Vagina (tissue), 2 donors: ENCODE results near the gene NAP1L5. TPM values are rescaled to one million over a fixed set of nuclear protein-coding genes. Genes with fewer than 3 reads are reported as not detected.

ENCODE experiments used
- DNase-seq, 2 donors: peaks; one replicate each; pipeline ENCODE4 v3.0.0-alpha.2; 2017; ENCODE audit errors: extremely low spot score in 2 of 2
- H3K27ac ChIP-seq: fragments of 200-600 bp; sonication (generic); one replicate; pipeline ENCODE4 v1.5.1; 2019
- H3K27me3 ChIP-seq: fragments of 200-600 bp; sonication (generic); one replicate; pipeline ENCODE4 v1.5.1; 2019
- H3K36me3 ChIP-seq, 2 donors: fragments of 200-600 bp; sonication (generic); one replicate each; pipeline ENCODE4 v1.5.1; 2017 to 2019
- H3K4me1 ChIP-seq: fragments of 200-600 bp; sonication (generic); one replicate; pipeline ENCODE4 v1.5.1; 2019
- H3K4me3 ChIP-seq, 2 donors: fragments of 200-600 bp; sonication (generic); 1 replicate in 1 of 2; 2 replicates in 1 of 2; pipeline ENCODE4 v1.5.1; 2016 to 2019
- H3K9me3 ChIP-seq: fragments of 200-600 bp; sonication (generic); one replicate; pipeline ENCODE4 v1.5.1; 2019
- POLR2A ChIP-seq, 2 donors: fragments of 450-650 bp; IDR thresholded peaks; one replicate each; pipeline ENCODE4 v1.6.1; 2017; ENCODE audit warnings: antibody characterized with exemption in 2 of 2, mild to moderate bottlenecking in 2 of 2, moderate library complexity in 2 of 2
- POLR2AphosphoS5 ChIP-seq, 2 donors: sonication (generic); formaldehyde crosslinking; IDR thresholded peaks; one replicate each; pipeline ENCODE4 v1.9.0; 2017; ENCODE audit warnings: antibody characterized with exemption in 2 of 2, mild to moderate bottlenecking in 2 of 2, low read depth in 1 of 2; ENCODE audit not compliant: insufficient read depth in 1 of 2
- intact Hi-C: fragments of 100-400 bp; cut with DNase I; formaldehyde crosslinking; loops from one replicate; pipeline ENCODE4 v1.15.1; 2023
- total RNA-seq: library from RNA; depleted of rRNA; stranded (reverse); fragments of >200 nt; gene quantifications from one replicate; pipeline ENCODE4 v1.2.3, GENCODE V29; 2016
- TF ChIP-seq, protein P1 (sequence below), 3 experiments: fragments of 450-650 bp in 2 of 3; fragments of 200-600 bp in 1 of 3; sonication (generic) in 1 of 3; IDR thresholded peaks; one replicate each; pipeline ENCODE4 v1.5.1; 2017 to 2019; ENCODE audit warnings: antibody characterized with exemption in 3 of 3, mild to moderate bottlenecking in 2 of 3, moderate library complexity in 2 of 3

Gene NAP1L5
- total RNA-seq, 1 donor from 2014 or later, result 9.1 TPM

DNA sequence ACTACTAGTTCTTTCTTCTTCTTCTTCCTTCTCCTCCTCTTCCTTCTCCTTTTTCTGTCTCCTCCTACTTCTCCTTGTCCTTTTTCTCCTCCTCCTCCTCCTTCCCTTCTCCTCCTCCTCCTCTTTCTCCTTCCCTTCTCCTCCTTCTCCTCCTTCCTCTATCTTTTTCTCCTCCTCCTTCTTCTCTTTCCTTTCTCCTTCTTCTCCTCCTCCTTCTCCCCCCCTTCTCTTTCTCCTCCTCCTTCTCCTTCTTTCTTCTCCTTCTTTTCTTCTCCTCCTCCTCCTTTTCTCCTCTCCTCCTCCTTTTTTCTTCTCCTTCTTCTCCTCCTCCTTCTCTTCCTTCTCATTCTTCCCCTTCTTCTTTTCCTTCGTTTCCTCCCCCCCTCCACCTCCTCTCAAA is 21.8 kb upstream of the NAP1L5 start:
- Histone ChIP-seq H3K27me3 (no peaks in the 10 kb centered on the region), H3K36me3 (peaks cover 0 to 42% of the 10 kb centered on the region in 2 donors), H3K4me3 (no peak overlapping the region)

DNA sequence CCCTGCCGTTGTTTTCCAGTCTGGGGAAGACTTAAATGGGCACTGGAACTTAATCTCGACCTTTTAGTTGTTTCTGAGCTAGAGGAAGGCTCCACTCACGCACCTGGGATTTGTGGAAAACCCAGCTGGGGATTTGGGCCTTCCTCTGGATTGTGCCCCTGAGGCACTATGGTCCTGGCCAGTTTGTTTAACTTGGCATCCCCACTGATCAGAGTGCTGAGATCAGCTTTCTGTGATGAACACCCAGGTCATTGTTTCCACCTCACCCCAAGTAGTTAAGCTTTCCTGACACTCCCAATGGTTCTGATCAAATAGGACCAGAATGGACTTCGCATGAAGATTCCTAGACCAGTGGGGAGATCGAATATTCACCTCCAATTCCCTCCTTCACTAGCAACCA is 20.5 kb upstream of the NAP1L5 start:
- Histone ChIP-seq H3K4me3 (no peak overlapping the region), H3K27ac (no peak overlapping the region), H3K9me3 (peaks cover 7% of the 10 kb centered on the region), H3K4me1 (no peaks in the 10 kb centered on the region), H3K36me3 (peaks cover 0 to 33% of the 10 kb centered on the region in 2 donors), H3K27me3 (no peaks in the 10 kb centered on the region)
- intact Hi-C loops, result no loop called here
- no peak for DNase-seq
- TF ChIP-seq, protein P1, sequence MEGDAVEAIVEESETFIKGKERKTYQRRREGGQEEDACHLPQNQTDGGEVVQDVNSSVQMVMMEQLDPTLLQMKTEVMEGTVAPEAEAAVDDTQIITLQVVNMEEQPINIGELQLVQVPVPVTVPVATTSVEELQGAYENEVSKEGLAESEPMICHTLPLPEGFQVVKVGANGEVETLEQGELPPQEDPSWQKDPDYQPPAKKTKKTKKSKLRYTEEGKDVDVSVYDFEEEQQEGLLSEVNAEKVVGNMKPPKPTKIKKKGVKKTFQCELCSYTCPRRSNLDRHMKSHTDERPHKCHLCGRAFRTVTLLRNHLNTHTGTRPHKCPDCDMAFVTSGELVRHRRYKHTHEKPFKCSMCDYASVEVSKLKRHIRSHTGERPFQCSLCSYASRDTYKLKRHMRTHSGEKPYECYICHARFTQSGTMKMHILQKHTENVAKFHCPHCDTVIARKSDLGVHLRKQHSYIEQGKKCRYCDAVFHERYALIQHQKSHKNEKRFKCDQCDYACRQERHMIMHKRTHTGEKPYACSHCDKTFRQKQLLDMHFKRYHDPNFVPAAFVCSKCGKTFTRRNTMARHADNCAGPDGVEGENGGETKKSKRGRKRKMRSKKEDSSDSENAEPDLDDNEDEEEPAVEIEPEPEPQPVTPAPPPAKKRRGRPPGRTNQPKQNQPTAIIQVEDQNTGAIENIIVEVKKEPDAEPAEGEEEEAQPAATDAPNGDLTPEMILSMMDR (IDR thresholded peaks at IDR 0.05), result no peak
- TF ChIP-seq POLR2A (IDR thresholded peaks at IDR 0.05) (no peak), POLR2AphosphoS5 (IDR thresholded peaks at IDR 0.05; ENCODE audit: insufficient read depth in 1 of 2, low read depth in 1 of 2) (no peak)

More for the DNA sequence above, 21.8 kb upstream of the NAP1L5 start:
- intact Hi-C loops, result no loop called here
- Histone ChIP-seq H3K4me1 (no peaks in the 10 kb centered on the region), H3K9me3 (peaks cover 7% of the 10 kb centered on the region), H3K27ac (no peak overlapping the region)
- no peak for DNase-seq
- TF ChIP-seq, protein P1 (IDR thresholded peaks at IDR 0.05), result no peak
- no peak for TF ChIP-seq POLR2A (IDR thresholded peaks at IDR 0.05)
- no peak for TF ChIP-seq POLR2AphosphoS5 (IDR thresholded peaks at IDR 0.05; ENCODE audit: insufficient read depth in 1 of 2, low read depth in 1 of 2)

DNA sequence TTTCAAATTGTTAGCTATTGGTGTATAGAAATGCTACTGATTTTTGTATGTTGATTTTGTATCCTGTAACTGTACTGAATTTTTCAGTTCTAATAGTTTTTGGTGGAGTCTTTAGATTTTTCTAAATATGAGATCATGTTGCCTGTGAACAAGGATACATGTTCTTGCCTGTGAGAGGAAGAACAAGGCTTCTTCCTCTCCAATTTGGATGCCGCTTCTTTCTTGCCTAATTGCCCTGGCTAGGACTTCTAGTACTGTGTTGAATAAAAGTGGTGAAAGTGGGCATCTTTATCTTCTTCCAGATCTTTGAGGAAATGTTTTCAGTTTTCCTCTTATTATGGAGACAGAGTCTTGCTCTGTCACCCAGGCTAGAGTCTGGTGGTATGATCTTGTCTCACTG is 16.2 kb upstream of the NAP1L5 start:
- peaks cover 0 to 35% of the 10 kb centered on the region in 2 donors for H3K36me3 ChIP-seq

DNA sequence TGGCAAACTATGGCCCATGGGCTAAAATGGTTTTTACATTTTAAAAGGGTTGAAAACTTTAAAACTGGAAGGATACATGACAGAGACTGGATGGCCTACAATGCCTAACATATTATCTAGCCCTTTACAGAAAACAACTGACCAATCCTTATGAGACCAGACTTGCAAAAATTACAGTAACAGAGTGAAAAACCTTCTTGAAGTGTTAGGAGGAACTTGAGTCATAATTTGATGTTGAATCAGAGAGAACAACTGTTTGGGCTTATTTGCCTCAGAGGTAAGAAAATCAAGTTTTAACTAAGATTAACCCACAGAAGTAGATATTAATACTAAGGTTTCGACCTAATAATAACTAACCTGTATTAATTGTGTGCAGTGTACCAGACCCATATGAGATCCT is 12.4 kb upstream of the NAP1L5 start:
- Histone ChIP-seq H3K4me3 (no peak overlapping the region), H3K27me3 (no peaks in the 10 kb centered on the region), H3K4me1 (peaks cover 16% of the 10 kb centered on the region), H3K36me3 (peaks cover 0 to 16% of the 10 kb centered on the region in 2 donors), H3K9me3 (no peaks in the 10 kb centered on the region), H3K27ac (no peak overlapping the region)
- DNase-seq, result no peak
- TF ChIP-seq, protein P1 (IDR thresholded peaks at IDR 0.05), result no peak
- no peak for TF ChIP-seq POLR2AphosphoS5 (IDR thresholded peaks at IDR 0.05; ENCODE audit: insufficient read depth in 1 of 2, low read depth in 1 of 2)
- no peak for TF ChIP-seq POLR2A (IDR thresholded peaks at IDR 0.05)
- intact Hi-C loops, result loop anchor here (10.0 kb wide), 1 partner anchor 315 kb away; no protein-coding TSS in a partner anchor

More for the DNA sequence above, 16.2 kb upstream of the NAP1L5 start:
- Histone ChIP-seq H3K4me3 (no peak overlapping the region), H3K9me3 (peaks cover 7% of the 10 kb centered on the region), H3K27me3 (no peaks in the 10 kb centered on the region), H3K4me1 (no peaks in the 10 kb centered on the region), H3K27ac (no peak overlapping the region)
- intact Hi-C loops, result no loop called here
- no peak for DNase-seq
- TF ChIP-seq, protein P1 (IDR thresholded peaks at IDR 0.05), result no peak
- TF ChIP-seq POLR2AphosphoS5 (IDR thresholded peaks at IDR 0.05; ENCODE audit: insufficient read depth in 1 of 2, low read depth in 1 of 2), result no peak
- TF ChIP-seq POLR2A (IDR thresholded peaks at IDR 0.05), result no peak

DNA sequence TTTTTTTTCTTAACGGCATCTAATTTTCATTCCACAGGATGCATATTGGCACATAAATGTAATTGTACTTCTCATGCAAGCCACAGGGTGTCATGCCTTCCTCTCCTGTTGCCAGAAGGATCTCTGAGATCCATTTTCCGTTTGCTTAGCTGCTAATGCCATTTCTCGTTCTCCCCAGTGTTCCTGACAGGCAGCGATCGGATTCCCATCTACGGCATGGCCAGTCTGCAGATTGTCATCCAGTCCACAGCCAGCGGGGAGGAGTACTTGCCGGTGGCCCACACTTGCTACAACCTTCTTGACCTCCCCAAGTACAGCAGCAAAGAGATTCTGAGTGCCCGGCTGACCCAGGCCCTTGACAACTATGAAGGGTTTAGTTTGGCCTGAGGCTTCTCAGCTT is 8.9 kb upstream of the NAP1L5 start:
- no peak for DNase-seq
- Histone ChIP-seq H3K36me3 (peaks cover 0 to 24% of the 10 kb centered on the region in 2 donors), H3K9me3 (no peaks in the 10 kb centered on the region), H3K27ac (peak overlapping the region; percentile 34), H3K27me3 (no peaks in the 10 kb centered on the region), H3K4me3 (no peak overlapping the region), H3K4me1 (peaks cover 16% of the 10 kb centered on the region)
- intact Hi-C loops, result loop anchor here (10.0 kb wide), 1 partner anchor 318 kb away; no protein-coding TSS in a partner anchor
- TF ChIP-seq, protein P1 (IDR thresholded peaks at IDR 0.05), result peak in 2 of 3 experiments; percentile 34 to 52
- no peak for TF ChIP-seq POLR2A (IDR thresholded peaks at IDR 0.05)
